IMR-90 (cell line): ENCODE results near the gene SH3BP5. TPM values are rescaled to one million over a fixed set of nuclear protein-coding genes. Genes with fewer than 3 reads are reported as not detected.

Source experiments
- ATAC-seq: fragments of 200-7000 bp; cut with Tn5 transposase; 2 replicates; pipeline ENCODE4 v1.9.1; 2020; ENCODE audit warnings: low read depth, mild to moderate bottlenecking, moderate library complexity
- BruUV-seq: library from RNA; stranded (reverse); fragments of 400-500 nt; replicated peaks from 2 replicates; lab custom pipeline; 2021; lab: Mats Ljungman, UMichigan
- CTCF ChIA-PET: fragments of 300-600 bp; formaldehyde crosslinking; extraction: SDS; loops from one replicate; lab custom pipeline; 2021; ENCODE audit warnings: antibody characterized with exemption; lab: Yijun Ruan, JAX
- POLR2A ChIA-PET: fragments of 300-600 bp; sonication (Branson Sonifier 250); formaldehyde crosslinking; loops from one replicate; lab custom pipeline; 2022; ENCODE audit warnings: antibody characterized with exemption; ENCODE audit not compliant: unreplicated experiment; lab: Charles Lee
- DNase-seq: peaks from one replicate; pipeline ENCODE4 v3.0.0; 2013
- H2AFZ ChIP-seq: replicated peaks from 2 replicates; pipeline ENCODE3; 2013; ENCODE audit warnings: low read length, mild to moderate bottlenecking; ENCODE audit not compliant: poor library complexity
- H2AK5ac ChIP-seq: 2 replicates; pipeline ENCODE4 v1.6.1; 2013; ENCODE audit warnings: low read depth, low read length, inconsistent platforms
- H2AK9ac ChIP-seq: replicated peaks from 2 replicates; pipeline ENCODE3; 2013; ENCODE audit warnings: mild to moderate bottlenecking, low read depth, low read length, moderate library complexity; ENCODE audit not compliant: poor library complexity
- H2BK120ac ChIP-seq: 2 replicates; pipeline ENCODE4 v1.6.1; 2013; ENCODE audit warnings: low read depth, low read length, inconsistent platforms
- H2BK15ac ChIP-seq: 3 replicates; pipeline ENCODE4 v1.6.1; 2013; ENCODE audit warnings: low read depth, low read length, inconsistent platforms
- H2BK20ac ChIP-seq: 2 replicates; pipeline ENCODE4 v1.6.1; 2013; ENCODE audit warnings: low read depth, mild to moderate bottlenecking, inconsistent platforms, low read length, moderate library complexity
- H2BK5ac ChIP-seq: 2 replicates; pipeline ENCODE4 v1.6.1; 2013; ENCODE audit warnings: mild to moderate bottlenecking, low read depth, low read length, inconsistent platforms; ENCODE audit not compliant: poor library complexity, severe bottlenecking
- H3K14ac ChIP-seq: replicated peaks from 2 replicates; pipeline ENCODE4 v1.6.1; 2013; ENCODE audit warnings: low read depth, low read length, inconsistent platforms
- H3K18ac ChIP-seq: 2 replicates; pipeline ENCODE4 v1.6.1; 2013; ENCODE audit warnings: low read depth, low read length, control low read depth
- H3K23ac ChIP-seq: 2 replicates; pipeline ENCODE4 v1.6.1; 2013; ENCODE audit warnings: low read depth, low read length, inconsistent platforms
- H3K27ac ChIP-seq: 2 replicates; pipeline ENCODE4 v1.5.1; 2013; ENCODE audit warnings: mild to moderate bottlenecking, control low read depth, low read length; ENCODE audit not compliant: insufficient read depth
- H3K27me3 ChIP-seq: 2 replicates; pipeline ENCODE4 v1.6.1; 2013; ENCODE audit warnings: low read length; ENCODE audit not compliant: control insufficient read depth, insufficient read depth
- H3K36me3 ChIP-seq: 2 replicates; pipeline ENCODE4 v1.6.1; 2013; ENCODE audit warnings: low read length, mixed read lengths; ENCODE audit not compliant: control insufficient read depth, insufficient read depth
- H3K4ac ChIP-seq: 2 replicates; pipeline ENCODE4 v1.6.1; 2013; ENCODE audit warnings: low read depth, low read length, inconsistent platforms
- H3K4me1 ChIP-seq: 2 replicates; pipeline ENCODE4 v1.6.1; 2013; ENCODE audit warnings: low read length, mixed read lengths; ENCODE audit not compliant: control insufficient read depth, insufficient read depth
- H3K4me2 ChIP-seq: 2 replicates; pipeline ENCODE4 v1.6.1; 2013; ENCODE audit warnings: low read depth, mild to moderate bottlenecking, control low read depth, low read length, moderate library complexity
- H3K4me3 ChIP-seq: 2 replicates; pipeline ENCODE4 v1.5.1; 2013; ENCODE audit warnings: low read depth, mild to moderate bottlenecking, control low read depth, low read length, moderate library complexity; ENCODE audit not compliant: insufficient read depth
- H3K56ac ChIP-seq: 2 replicates; pipeline ENCODE4 v1.6.1; 2013; ENCODE audit warnings: low read length, inconsistent platforms; ENCODE audit not compliant: insufficient read depth; ENCODE audit errors: extremely low read depth
- H3K79me1 ChIP-seq, 2 experiments: 2 replicates each; pipeline ENCODE4 v1.6.1; 2013; ENCODE audit warnings: low read length in 2 of 2, inconsistent platforms in 1 of 2, low read depth in 1 of 2
- H3K9ac ChIP-seq: 2 replicates; pipeline ENCODE4 v1.6.1; 2013; ENCODE audit warnings: low read depth, low read length, control low read depth
- H3K9me1 ChIP-seq: 2 replicates; pipeline ENCODE4 v1.6.1; 2013; ENCODE audit warnings: low read length, inconsistent platforms; ENCODE audit not compliant: insufficient read depth
- H3K9me3 ChIP-seq: 2 replicates; pipeline ENCODE4 v1.6.1; 2013; ENCODE audit warnings: low read length; ENCODE audit not compliant: control insufficient read depth, insufficient read depth
- H4K20me1 ChIP-seq: 2 replicates; pipeline ENCODE4 v1.6.1; 2013; ENCODE audit warnings: low read length, inconsistent platforms; ENCODE audit not compliant: insufficient read depth
- H4K5ac ChIP-seq: 2 replicates; pipeline ENCODE4 v1.6.1; 2013; ENCODE audit warnings: mild to moderate bottlenecking, low read depth, low read length, control low read depth
- H4K8ac ChIP-seq, 2 experiments: 2 replicates each; pipeline ENCODE4 v1.6.1; 2013; ENCODE audit warnings: low read depth in 2 of 2, low read length in 2 of 2, control low read depth in 1 of 2, inconsistent platforms in 1 of 2
- H4K91ac ChIP-seq: 2 replicates; pipeline ENCODE4 v1.6.1; 2013; ENCODE audit warnings: low read depth, low read length, inconsistent platforms; ENCODE audit not compliant: insufficient read depth
- BHLHE40 ChIP-seq: fragments of 150-350 bp; IDR thresholded peaks from 2 replicates; pipeline ENCODE4 v1.6.1; 2016; ENCODE audit warnings: mild to moderate bottlenecking, low read depth, low read length
- CEBPB ChIP-seq: IDR thresholded peaks from 2 replicates; pipeline ENCODE4 v1.6.1; 2012; ENCODE audit warnings: low read depth, low read length, improper control_type of control experiment
- NFE2L2 ChIP-seq: fragments of 150-350 bp; IDR thresholded peaks from 2 replicates; pipeline ENCODE4 v1.6.1; 2016; ENCODE audit warnings: low read depth, mild to moderate bottlenecking, low read length
- POLR2A ChIP-seq: IDR thresholded peaks from 2 replicates; pipeline ENCODE4 v1.6.1; 2012; ENCODE audit warnings: mild to moderate bottlenecking, low read depth, low read length
- RAD21 ChIP-seq: IDR thresholded peaks from 2 replicates; pipeline ENCODE4 v1.6.1; 2012; ENCODE audit warnings: low read length, improper control_type of control experiment
- RFX5 ChIP-seq: IDR thresholded peaks from 2 replicates; pipeline ENCODE4 v1.8.0; 2012; ENCODE audit warnings: low read depth, mild to moderate bottlenecking, low read length, moderate library complexity
- SMC3 ChIP-seq: fragments of 150-350 bp; IDR thresholded peaks from 2 replicates; pipeline ENCODE4 v1.6.1; 2016; ENCODE audit warnings: low read depth, mild to moderate bottlenecking, antibody characterized with exemption, low read length, moderate library complexity
- USF2 ChIP-seq: fragments of 150-350 bp; IDR thresholded peaks from 2 replicates; pipeline ENCODE4 v1.6.1; 2017; ENCODE audit warnings: mild to moderate bottlenecking, antibody characterized with exemption, low read length, low read depth
- WGBS, 2 experiments: methylation state at CpG; one replicate each; pipeline versions ENCODE4 v1.1.5 to v1.1.7; 2013; ENCODE audit warnings: missing lambda C conversion rate in 2 of 2; ENCODE audit not compliant: insufficient read length in 1 of 2; ENCODE audit errors: extremely low coverage in 2 of 2; 5-methylcytosine and 5-hydroxymethylcytosine counted together
- dilution Hi-C: fragments of 300-500 bp; cut with HindIII; formaldehyde crosslinking; loops from one replicate; pipeline ENCODE4 v1.14.3; 2018; ENCODE audit warnings: low sequenced_read_pairs; ENCODE audit not compliant: unreplicated experiment
- in situ Hi-C: fragments of 300-500 bp; cut with MboI; formaldehyde crosslinking; loops from 3 replicates; pipeline ENCODE4 v1.14.3; 2019; ENCODE audit warnings: low sequenced_read_pairs, inconsistent platforms, mixed read lengths
- intact Hi-C: fragments of 100-400 bp; cut with micrococcal nuclease; formaldehyde crosslinking; loops from 2 replicates; pipeline ENCODE4 v1.10.0; 2022
- polyA plus RNA-seq, 3 experiments: library from polyadenylated mRNA; depleted of rRNA; stranded (reverse); fragments of >200 nt; gene quantifications; 2 replicates each; pipeline ENCODE4 v1.2.3, GENCODE V29; 2012; ENCODE audit warnings: low replicate concordance in 1 of 3
- total RNA-seq: library from RNA; depleted of rRNA; stranded (reverse); fragments of >200 nt; gene quantifications from 2 replicates; pipeline ENCODE4 v1.2.3, GENCODE V29; 2012
- TF ChIP-seq, protein P1 (sequence below): fragments of 150-350 bp; IDR thresholded peaks from 2 replicates; pipeline ENCODE4 v1.6.1; 2016; ENCODE audit warnings: low read depth, mild to moderate bottlenecking, low read length, moderate library complexity, borderline replicate concordance

Gene SH3BP5
- total and polyA plus RNA-seq, 2 of the 4 experiments (the other 2 are of a cell fraction) = 14.0 to 23.5 TPM

- Histone ChIP-seq H3K23ac (peak overlapping the region; percentile 10; the same call in 1 of the 2 replicates), H4K91ac (no peak overlapping the region), H3K9ac (peak overlapping the region; percentile 33), H3K4ac (no peak overlapping the region), H2AK5ac (no peak overlapping the region), H3K56ac (no peak overlapping the region), H3K27me3 (no peaks in the 10 kb centered on the region), H2AFZ (peak overlapping the region; percentile 98), H3K4me2 (peak overlapping the region; percentile 87), H3K18ac (no peak overlapping the region), H3K27ac (no peak overlapping the region), H4K20me1 (no peaks in the 10 kb centered on the region), H2BK120ac (no peak overlapping the region), H3K79me1 (peaks cover 3 to 7% of the 10 kb centered on the region in 2 experiments; a peak in 1 of 4 replicates), H3K36me3 (no peaks in the 10 kb centered on the region), H2BK15ac (no peak overlapping the region), H3K9me1 (peaks cover 10% of the 10 kb centered on the region), H2BK5ac (no peak overlapping the region), H4K8ac (no peak overlapping the region), H2BK20ac (no peak overlapping the region), H3K4me3 (peak overlapping the region; percentile 86), H2AK9ac (no peak overlapping the region), H4K5ac (no peak overlapping the region), H3K4me1 (peaks cover 13% of the 10 kb centered on the region), H3K9me3 (no peaks in the 10 kb centered on the region), H3K14ac (no peak overlapping the region)
- no peak; the same call in 1 of the 2 replicates for ATAC-seq
- no TSS peak for BruUV-seq
- in situ Hi-C loops = loop anchor here (5.0 kb wide), 1 partner anchor 64 kb away; no protein-coding TSS in a partner anchor
- CTCF ChIA-PET = interaction anchor here (1.0 to 1.8 kb wide), 4 partner anchors 10 to 170 kb away, joined by 3 to 6 read pairs (median 3); no protein-coding TSS in a partner anchor
- dilution Hi-C loops = no loop called here
- POLR2A ChIA-PET = no interaction called here
- WGBS, 2 experiments = 16% methylated on average over 3 of the region's 6 CpGs; no CpG with 5 or more reads in 1 of the 2 experiments
- no peak for DNase-seq
- TF ChIP-seq USF2 = no peak
- no peak for TF ChIP-seq RAD21
- TF ChIP-seq CEBPB = no peak
- no peak for TF ChIP-seq RFX5
- no peak for TF ChIP-seq BHLHE40
- TF ChIP-seq, protein P1, sequence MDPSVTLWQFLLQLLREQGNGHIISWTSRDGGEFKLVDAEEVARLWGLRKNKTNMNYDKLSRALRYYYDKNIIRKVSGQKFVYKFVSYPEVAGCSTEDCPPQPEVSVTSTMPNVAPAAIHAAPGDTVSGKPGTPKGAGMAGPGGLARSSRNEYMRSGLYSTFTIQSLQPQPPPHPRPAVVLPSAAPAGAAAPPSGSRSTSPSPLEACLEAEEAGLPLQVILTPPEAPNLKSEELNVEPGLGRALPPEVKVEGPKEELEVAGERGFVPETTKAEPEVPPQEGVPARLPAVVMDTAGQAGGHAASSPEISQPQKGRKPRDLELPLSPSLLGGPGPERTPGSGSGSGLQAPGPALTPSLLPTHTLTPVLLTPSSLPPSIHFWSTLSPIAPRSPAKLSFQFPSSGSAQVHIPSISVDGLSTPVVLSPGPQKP = no peak
- TF ChIP-seq POLR2A = no peak
- TF ChIP-seq NFE2L2 = no peak
- TF ChIP-seq SMC3 = no peak
- intact Hi-C loops = loop anchor here (5.0 kb wide), 1 partner anchor 124 kb away; the partner anchor contains the start of gene CAPN7
These were observed 1.2 kb downstream of the SH3BP5 start for GRCh38 chr3:15331072-15331605.
